Measurements from ENCODE around the gene FBXO27.

FBXO27 gene

GRCh38 chr19:39060171-39060570, 27.8 kb upstream of the FBXO27 start:
- Histone ChIP-seq H3K4me3 (ENCODE audit: low read depth in 1 of 2, low read length in 2 of 2) (no peak overlapping the region), H3K4me1 (ENCODE audit: control insufficient read depth in 1 of 2, insufficient read depth in 2 of 2, low read length in 2 of 2) (no peaks in the 10 kb centered on the region), H3K27me3 (ENCODE audit: low read depth, low read length) (no peaks in the 10 kb centered on the region), H3K9me3 (ENCODE audit: control insufficient read depth in 1 of 2, low read length in 2 of 2) (peaks cover 0 to 2% of the 10 kb centered on the region in 2 donors), H3K36me3 (ENCODE audit: control insufficient read depth in 1 of 2, insufficient read depth in 2 of 2, low read length in 2 of 2) (no peaks in the 10 kb centered on the region), H3K27ac (ENCODE audit: low read length) (no peak overlapping the region)

DNA sequence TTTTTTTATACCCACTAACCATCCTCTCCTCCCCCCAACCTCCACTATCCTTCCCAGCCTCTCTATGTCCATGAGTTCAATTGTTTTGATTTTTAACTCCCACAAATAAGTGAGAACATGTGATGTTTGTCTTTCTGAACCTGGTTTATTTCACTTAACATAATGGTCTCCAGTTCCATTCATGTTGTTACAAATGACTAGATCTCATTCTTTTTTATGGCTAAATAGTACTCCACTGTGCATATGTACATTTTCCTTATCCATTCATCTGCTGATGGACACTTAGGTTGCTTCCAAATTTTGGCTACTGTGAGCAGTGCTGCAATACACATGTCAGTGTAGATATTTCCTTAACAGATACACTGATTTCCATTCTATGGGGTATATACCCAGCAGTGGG, 27.0 kb upstream of the FBXO27 start:
- H3K27me3 ChIP-seq (ENCODE audit: low read depth, low read length), result no peaks in the 10 kb centered on the region
- H3K27ac ChIP-seq (ENCODE audit: low read length), result no peak overlapping the region
- no peaks in the 10 kb centered on the region for H3K4me1 ChIP-seq (ENCODE audit: control insufficient read depth in 1 of 2, insufficient read depth in 2 of 2, low read length in 2 of 2)
- no peaks in the 10 kb centered on the region for H3K36me3 ChIP-seq (ENCODE audit: control insufficient read depth in 1 of 2, insufficient read depth in 2 of 2, low read length in 2 of 2)
- H3K4me3 ChIP-seq (ENCODE audit: low read depth in 1 of 2, low read length in 2 of 2), result no peak overlapping the region
- peaks cover 0 to 2% of the 10 kb centered on the region in 2 donors for H3K9me3 ChIP-seq (ENCODE audit: control insufficient read depth in 1 of 2, low read length in 2 of 2)

DNA sequence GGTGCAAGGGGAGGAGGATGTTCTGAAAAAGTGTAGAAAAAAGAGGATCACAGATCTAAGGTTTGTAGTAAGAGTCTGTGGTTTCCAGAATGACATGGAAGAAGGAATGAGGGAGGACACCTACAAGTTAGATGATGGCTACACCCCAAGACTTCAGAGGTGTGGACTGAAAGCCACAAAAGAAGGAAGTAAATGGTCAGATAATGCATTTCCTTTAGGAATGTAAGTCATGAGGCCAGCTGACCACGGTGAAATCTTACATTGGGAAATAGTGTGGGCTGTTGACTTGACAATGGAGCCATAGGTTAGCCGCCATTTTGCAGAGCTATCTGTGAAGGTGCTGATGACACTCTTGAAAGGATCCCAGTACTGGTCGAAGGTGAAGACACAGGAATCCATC, 25.3 kb upstream of the FBXO27 start:
- no peak overlapping the region for H3K4me3 ChIP-seq (ENCODE audit: low read depth in 1 of 2, low read length in 2 of 2)
- no peaks in the 10 kb centered on the region for H3K27me3 ChIP-seq (ENCODE audit: low read depth, low read length)
- H3K27ac ChIP-seq (ENCODE audit: low read length), result no peak overlapping the region
- H3K36me3 ChIP-seq (ENCODE audit: control insufficient read depth in 1 of 2, insufficient read depth in 2 of 2, low read length in 2 of 2), result no peaks in the 10 kb centered on the region
- H3K9me3 ChIP-seq (ENCODE audit: control insufficient read depth in 1 of 2, low read length in 2 of 2), result peaks cover 0 to 2% of the 10 kb centered on the region in 2 donors
- no peaks in the 10 kb centered on the region for H3K4me1 ChIP-seq (ENCODE audit: control insufficient read depth in 1 of 2, insufficient read depth in 2 of 2, low read length in 2 of 2)

GRCh38 chr19:39054091-39054470, 21.7 kb upstream of the FBXO27 start:
- H3K4me1 ChIP-seq (ENCODE audit: control insufficient read depth in 1 of 2, insufficient read depth in 2 of 2, low read length in 2 of 2), result no peaks in the 10 kb centered on the region
- no peaks in the 10 kb centered on the region for H3K9me3 ChIP-seq (ENCODE audit: control insufficient read depth in 1 of 2, low read length in 2 of 2)
- H3K27ac ChIP-seq (ENCODE audit: low read length), result no peak overlapping the region
- no peaks in the 10 kb centered on the region for H3K36me3 ChIP-seq (ENCODE audit: control insufficient read depth in 1 of 2, insufficient read depth in 2 of 2, low read length in 2 of 2)
- no peaks in the 10 kb centered on the region for H3K27me3 ChIP-seq (ENCODE audit: low read depth, low read length)
- H3K4me3 ChIP-seq (ENCODE audit: low read depth in 1 of 2, low read length in 2 of 2), result no peak overlapping the region

GRCh38 chr19:39053276-39054090, 21.1 kb upstream of the FBXO27 start:
- H3K36me3 ChIP-seq (ENCODE audit: control insufficient read depth in 1 of 2, insufficient read depth in 2 of 2, low read length in 2 of 2), result no peaks in the 10 kb centered on the region
- no peaks in the 10 kb centered on the region for H3K9me3 ChIP-seq (ENCODE audit: control insufficient read depth in 1 of 2, low read length in 2 of 2)
- no peak overlapping the region for H3K4me3 ChIP-seq (ENCODE audit: low read depth in 1 of 2, low read length in 2 of 2)
- no peak overlapping the region for H3K27ac ChIP-seq (ENCODE audit: low read length)
- H3K4me1 ChIP-seq (ENCODE audit: control insufficient read depth in 1 of 2, insufficient read depth in 2 of 2, low read length in 2 of 2), result no peaks in the 10 kb centered on the region
- H3K27me3 ChIP-seq (ENCODE audit: low read depth, low read length), result no peaks in the 10 kb centered on the region

GRCh38 chr19:39052846-39053245, 20.5 kb upstream of the FBXO27 start:
- no peaks in the 10 kb centered on the region for H3K36me3 ChIP-seq (ENCODE audit: control insufficient read depth in 1 of 2, insufficient read depth in 2 of 2, low read length in 2 of 2)
- no peak overlapping the region for H3K4me3 ChIP-seq (ENCODE audit: low read depth in 1 of 2, low read length in 2 of 2)
- H3K9me3 ChIP-seq (ENCODE audit: control insufficient read depth in 1 of 2, low read length in 2 of 2), result no peaks in the 10 kb centered on the region
- no peaks in the 10 kb centered on the region for H3K4me1 ChIP-seq (ENCODE audit: control insufficient read depth in 1 of 2, insufficient read depth in 2 of 2, low read length in 2 of 2)
- H3K27me3 ChIP-seq (ENCODE audit: low read depth, low read length), result no peaks in the 10 kb centered on the region
- H3K27ac ChIP-seq (ENCODE audit: low read length), result no peak overlapping the region

- Histone ChIP-seq H3K27ac (ENCODE audit: low read length) (no peak overlapping the region), H3K27me3 (ENCODE audit: low read depth, low read length) (no peaks in the 10 kb centered on the region), H3K9me3 (ENCODE audit: control insufficient read depth in 1 of 2, low read length in 2 of 2) (no peaks in the 10 kb centered on the region), H3K4me3 (ENCODE audit: low read depth in 1 of 2, low read length in 2 of 2) (no peak overlapping the region), H3K4me1 (ENCODE audit: control insufficient read depth in 1 of 2, insufficient read depth in 2 of 2, low read length in 2 of 2) (no peaks in the 10 kb centered on the region), H3K36me3 (ENCODE audit: control insufficient read depth in 1 of 2, insufficient read depth in 2 of 2, low read length in 2 of 2) (no peaks in the 10 kb centered on the region)
Measured at GRCh38 chr19:39052243-39052746, 19.9 kb upstream of the FBXO27 start.

DNA sequence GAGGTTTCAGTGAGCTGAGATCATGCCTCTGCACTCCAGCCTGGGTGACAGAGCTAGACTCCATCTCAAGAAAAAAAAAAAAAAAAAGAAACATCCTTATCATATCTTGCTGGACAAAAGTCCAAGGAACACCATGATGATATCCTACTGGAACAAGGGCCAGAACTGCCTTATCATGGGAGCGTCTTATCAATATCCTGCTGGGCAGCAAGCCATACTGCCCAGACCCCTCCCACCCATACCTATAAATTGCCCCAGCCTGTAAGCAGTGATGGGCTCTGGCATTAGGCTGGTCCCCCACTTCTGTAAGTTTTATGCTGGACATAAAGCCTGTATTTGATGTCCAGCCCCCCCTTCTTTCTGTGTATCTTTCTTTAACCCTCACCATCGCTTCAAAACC, 14.7 kb upstream of the FBXO27 start:
- no peak overlapping the region for H3K4me3 ChIP-seq (ENCODE audit: low read depth in 1 of 2, low read length in 2 of 2)
- no peaks in the 10 kb centered on the region for H3K27me3 ChIP-seq (ENCODE audit: low read depth, low read length)
- H3K27ac ChIP-seq (ENCODE audit: low read length), result no peak overlapping the region
- H3K36me3 ChIP-seq (ENCODE audit: control insufficient read depth in 1 of 2, insufficient read depth in 2 of 2, low read length in 2 of 2), result no peaks in the 10 kb centered on the region
- no peaks in the 10 kb centered on the region for H3K9me3 ChIP-seq (ENCODE audit: control insufficient read depth in 1 of 2, low read length in 2 of 2)
- H3K4me1 ChIP-seq (ENCODE audit: control insufficient read depth in 1 of 2, insufficient read depth in 2 of 2, low read length in 2 of 2), result no peaks in the 10 kb centered on the region

GRCh38 chr19:39046037-39046821, 13.9 kb upstream of the FBXO27 start:
- H3K4me3 ChIP-seq (ENCODE audit: low read depth in 1 of 2, low read length in 2 of 2), result no peak overlapping the region
- no peaks in the 10 kb centered on the region for H3K27me3 ChIP-seq (ENCODE audit: low read depth, low read length)
- no peaks in the 10 kb centered on the region for H3K36me3 ChIP-seq (ENCODE audit: control insufficient read depth in 1 of 2, insufficient read depth in 2 of 2, low read length in 2 of 2)
- no peaks in the 10 kb centered on the region for H3K4me1 ChIP-seq (ENCODE audit: control insufficient read depth in 1 of 2, insufficient read depth in 2 of 2, low read length in 2 of 2)
- H3K9me3 ChIP-seq (ENCODE audit: control insufficient read depth in 1 of 2, low read length in 2 of 2), result no peaks in the 10 kb centered on the region
- no peak overlapping the region for H3K27ac ChIP-seq (ENCODE audit: low read length)

GRCh38 chr19:39045506-39045905, 13.2 kb upstream of the FBXO27 start:
- no peaks in the 10 kb centered on the region for H3K4me1 ChIP-seq (ENCODE audit: control insufficient read depth in 1 of 2, insufficient read depth in 2 of 2, low read length in 2 of 2)
- H3K9me3 ChIP-seq (ENCODE audit: control insufficient read depth in 1 of 2, low read length in 2 of 2), result no peaks in the 10 kb centered on the region
- no peak overlapping the region for H3K4me3 ChIP-seq (ENCODE audit: low read depth in 1 of 2, low read length in 2 of 2)
- H3K27ac ChIP-seq (ENCODE audit: low read length), result no peak overlapping the region
- no peaks in the 10 kb centered on the region for H3K27me3 ChIP-seq (ENCODE audit: low read depth, low read length)
- no peaks in the 10 kb centered on the region for H3K36me3 ChIP-seq (ENCODE audit: control insufficient read depth in 1 of 2, insufficient read depth in 2 of 2, low read length in 2 of 2)

GRCh38 chr19:39038098-39038497, 5.7 kb upstream of the FBXO27 start:
- H3K27me3 ChIP-seq (ENCODE audit: low read depth, low read length), result no peaks in the 10 kb centered on the region
- no peak overlapping the region for H3K4me3 ChIP-seq (ENCODE audit: low read depth in 1 of 2, low read length in 2 of 2)
- no peak overlapping the region for H3K27ac ChIP-seq (ENCODE audit: low read length)
- no peaks in the 10 kb centered on the region for H3K9me3 ChIP-seq (ENCODE audit: control insufficient read depth in 1 of 2, low read length in 2 of 2)
- H3K4me1 ChIP-seq (ENCODE audit: control insufficient read depth in 1 of 2, insufficient read depth in 2 of 2, low read length in 2 of 2), result no peaks in the 10 kb centered on the region
- H3K36me3 ChIP-seq (ENCODE audit: control insufficient read depth in 1 of 2, insufficient read depth in 2 of 2, low read length in 2 of 2), result no peaks in the 10 kb centered on the region

Measured in muscle layer of duodenum (tissue), 2 donors.